A673 (cell line): ENCODE data around the gene LTBR.

ENCODE experiments used
- EZH2 ChIP-seq: fragments of 200-600 bp; sonication (generic); IDR thresholded peaks from 2 replicates; pipeline ENCODE4 v1.6.1; 2017; ENCODE audit warnings: borderline replicate concordance, low read depth, mild to moderate bottlenecking, mixed read lengths, antibody characterized with exemption, low read length; ENCODE audit not compliant: poor library complexity, severe bottlenecking
- TF ChIP-seq, protein P1 (sequence below): fragments of 300-800, 200-600 bp; sonication (generic); conservative IDR thresholded peaks from 2 replicates; pipeline ENCODE4 v1.5.1; 2017; ENCODE audit warnings: low read depth, mild to moderate bottlenecking, antibody characterized with exemption, low read length, moderate library complexity, mixed read lengths

DNA sequence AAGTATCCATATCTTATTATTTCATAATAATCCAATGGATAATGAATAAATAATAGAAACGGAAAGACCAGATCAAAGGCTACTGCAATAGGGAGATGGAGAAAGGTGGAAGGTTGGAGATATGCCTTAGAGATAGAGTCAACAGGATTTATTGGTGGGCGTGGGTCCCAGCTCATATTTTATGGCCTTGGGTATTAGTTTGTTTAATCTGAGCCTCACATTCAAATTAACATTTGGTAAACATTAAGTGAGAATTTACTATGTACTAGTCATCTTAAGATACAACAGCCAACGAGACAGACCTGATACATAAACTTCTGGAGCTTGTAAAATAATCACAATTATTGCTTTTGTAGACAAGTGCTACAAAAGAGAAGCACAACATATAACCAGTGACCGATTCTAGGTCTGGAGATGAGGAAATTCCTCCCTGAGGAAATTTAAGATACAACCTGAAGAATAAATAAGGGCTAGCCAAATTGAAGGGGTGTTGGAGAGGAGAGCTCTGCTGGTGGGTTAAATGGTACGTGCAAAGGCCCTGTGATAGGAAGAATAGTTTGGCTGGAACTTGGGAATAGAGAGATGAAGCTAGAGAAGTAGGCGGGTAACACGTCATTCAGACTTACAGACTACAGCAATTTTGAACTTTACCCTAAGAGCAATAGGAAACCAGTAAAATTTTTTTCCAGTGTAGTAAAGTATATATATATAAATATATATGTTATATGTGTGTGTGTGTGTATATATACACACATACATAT lies 16.1 kb downstream of the LTBR start:
- no peak for TF ChIP-seq EZH2
- TF ChIP-seq, protein P1, sequence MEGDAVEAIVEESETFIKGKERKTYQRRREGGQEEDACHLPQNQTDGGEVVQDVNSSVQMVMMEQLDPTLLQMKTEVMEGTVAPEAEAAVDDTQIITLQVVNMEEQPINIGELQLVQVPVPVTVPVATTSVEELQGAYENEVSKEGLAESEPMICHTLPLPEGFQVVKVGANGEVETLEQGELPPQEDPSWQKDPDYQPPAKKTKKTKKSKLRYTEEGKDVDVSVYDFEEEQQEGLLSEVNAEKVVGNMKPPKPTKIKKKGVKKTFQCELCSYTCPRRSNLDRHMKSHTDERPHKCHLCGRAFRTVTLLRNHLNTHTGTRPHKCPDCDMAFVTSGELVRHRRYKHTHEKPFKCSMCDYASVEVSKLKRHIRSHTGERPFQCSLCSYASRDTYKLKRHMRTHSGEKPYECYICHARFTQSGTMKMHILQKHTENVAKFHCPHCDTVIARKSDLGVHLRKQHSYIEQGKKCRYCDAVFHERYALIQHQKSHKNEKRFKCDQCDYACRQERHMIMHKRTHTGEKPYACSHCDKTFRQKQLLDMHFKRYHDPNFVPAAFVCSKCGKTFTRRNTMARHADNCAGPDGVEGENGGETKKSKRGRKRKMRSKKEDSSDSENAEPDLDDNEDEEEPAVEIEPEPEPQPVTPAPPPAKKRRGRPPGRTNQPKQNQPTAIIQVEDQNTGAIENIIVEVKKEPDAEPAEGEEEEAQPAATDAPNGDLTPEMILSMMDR, result no peak
